WTC11 (cell line): ENCODE data around the gene OSBPL6. TPM values are rescaled to one million over a fixed set of nuclear protein-coding genes. Genes with fewer than 3 reads are reported as not detected.

Experiments
- ATAC-seq: fragments of 200-7000 bp; cut with Tn5 transposase; 2 replicates; pipeline ENCODE4 v1.10.0; 2021; ENCODE audit warnings: mild to moderate bottlenecking, moderate library complexity
- CTCF ChIA-PET: fragments of 300-600 bp; sonication (Branson Sonifier 250); formaldehyde crosslinking; loops from one replicate; lab custom pipeline; 2021; ENCODE audit warnings: antibody characterized with exemption; lab: Charles Lee
- POLR2A ChIA-PET: fragments of 350-600 bp; sonication (Branson Sonifier 250); formaldehyde crosslinking; loops from one replicate; lab custom pipeline; 2021; ENCODE audit warnings: antibody characterized with exemption; lab: Charles Lee
- DNase-seq: peaks from one replicate; pipeline ENCODE4 v3.0.0; 2021; ENCODE audit warnings: low spot score
- H3K27ac Mint-ChIP-seq: 2 replicates; pipeline ENCODE4 v1.8.0; 2021; ENCODE audit warnings: mixed read lengths
- H3K27me3 Mint-ChIP-seq: 2 replicates; pipeline ENCODE4 v1.8.0; 2021; ENCODE audit warnings: low read depth, mild to moderate bottlenecking, moderate library complexity, mixed read lengths
- H3K36me3 Mint-ChIP-seq: 2 replicates; pipeline ENCODE4 v1.8.0; 2021; ENCODE audit warnings: mixed read lengths
- H3K4me1 Mint-ChIP-seq: 2 replicates; pipeline ENCODE4 v1.8.0; 2022; ENCODE audit warnings: mixed read lengths
- H3K4me3 Mint-ChIP-seq: 2 replicates; pipeline ENCODE4 v1.8.0; 2021; ENCODE audit warnings: mild to moderate bottlenecking, moderate library complexity, mixed read lengths
- H3K9me3 Mint-ChIP-seq: 2 replicates; pipeline ENCODE4 v1.8.0; 2021; ENCODE audit warnings: mixed read lengths
- FOXJ3 ChIP-seq: sonication (generic); formaldehyde crosslinking; IDR thresholded peaks from 2 replicates; pipeline ENCODE4 v1.9.0; 2021; ENCODE audit warnings: missing genetic modification reagents, mild to moderate bottlenecking, borderline replicate concordance
- FOXK1 ChIP-seq: sonication (generic); formaldehyde crosslinking; IDR thresholded peaks from 2 replicates; pipeline ENCODE4 v1.8.0; 2022; ENCODE audit warnings: mild to moderate bottlenecking, moderate library complexity, missing genetic modification reagents
- IRF2 ChIP-seq: sonication (generic); formaldehyde crosslinking; IDR thresholded peaks from 2 replicates; pipeline ENCODE4 v1.8.0; 2022; ENCODE audit warnings: low read depth, missing genetic modification reagents, borderline replicate concordance
- MXD4 ChIP-seq: fragments of 250-450 bp; sonication (Bioruptor Pico); IDR thresholded peaks from 2 replicates; pipeline ENCODE4 v1.8.0; 2021; ENCODE audit warnings: mild to moderate bottlenecking, moderate library complexity, borderline replicate concordance
- MYBL2 ChIP-seq: sonication (generic); formaldehyde crosslinking; IDR thresholded peaks from 2 replicates; pipeline ENCODE4 v1.8.1; 2023; ENCODE audit warnings: mild to moderate bottlenecking, moderate library complexity, missing genetic modification reagents
- NFE2L1 ChIP-seq: sonication (generic); formaldehyde crosslinking; IDR thresholded peaks from 2 replicates; pipeline ENCODE4 v1.8.1; 2023; ENCODE audit warnings: missing genetic modification reagents
- OVOL2 ChIP-seq: fragments of 250-450 bp; sonication (Bioruptor Pico); IDR thresholded peaks from 2 replicates; pipeline ENCODE4 v1.9.0; 2021; ENCODE audit warnings: mild to moderate bottlenecking, borderline replicate concordance
- RELA ChIP-seq: sonication (generic); formaldehyde crosslinking; IDR thresholded peaks from 2 replicates; pipeline ENCODE4 v1.8.1; 2022; ENCODE audit warnings: missing genetic modification reagents, mild to moderate bottlenecking, borderline replicate concordance
- SMAD3 ChIP-seq: sonication (generic); formaldehyde crosslinking; IDR thresholded peaks from 2 replicates; pipeline ENCODE4 v1.8.0; 2022; ENCODE audit warnings: missing genetic modification reagents, mild to moderate bottlenecking, borderline replicate concordance
- SP1 ChIP-seq: sonication (generic); formaldehyde crosslinking; conservative IDR thresholded peaks from 2 replicates; pipeline ENCODE4 v1.8.1; 2022; ENCODE audit warnings: missing genetic modification reagents
- ZNF219 ChIP-seq: sonication (generic); formaldehyde crosslinking; IDR thresholded peaks from 2 replicates; pipeline ENCODE4 v1.8.0; 2023; ENCODE audit warnings: missing genetic modification reagents, mild to moderate bottlenecking, borderline replicate concordance
- ZNF416 ChIP-seq: fragments of 250-450 bp; sonication (Bioruptor Pico); IDR thresholded peaks from 2 replicates; pipeline ENCODE4 v1.9.0; 2021; ENCODE audit warnings: mild to moderate bottlenecking, inconsistent platforms
- total RNA-seq: library from RNA; stranded (reverse); gene quantifications from 3 replicates; pipeline ENCODE4 v1.2.3, GENCODE V29; 2021
- TF ChIP-seq, protein P1 (sequence below): sonication (generic); formaldehyde crosslinking; IDR thresholded peaks from 2 replicates; pipeline ENCODE4 v1.8.0; 2023; ENCODE audit warnings: missing genetic modification reagents, mild to moderate bottlenecking, borderline replicate concordance
- TF ChIP-seq, protein P2 (sequence below): fragments of 250-450 bp; sonication (Bioruptor Pico); IDR thresholded peaks from 2 replicates; pipeline ENCODE4 v1.9.0; 2021; ENCODE audit warnings: mild to moderate bottlenecking
- TF ChIP-seq, protein P3 (sequence below): fragments of 250-450 bp; sonication (Bioruptor Pico); conservative IDR thresholded peaks from 2 replicates; pipeline ENCODE4 v1.9.0; 2021; ENCODE audit warnings: mild to moderate bottlenecking

The OSBPL6 gene
- total RNA-seq, 1 experiment from 2014 or later: 9.2 TPM

DNA sequence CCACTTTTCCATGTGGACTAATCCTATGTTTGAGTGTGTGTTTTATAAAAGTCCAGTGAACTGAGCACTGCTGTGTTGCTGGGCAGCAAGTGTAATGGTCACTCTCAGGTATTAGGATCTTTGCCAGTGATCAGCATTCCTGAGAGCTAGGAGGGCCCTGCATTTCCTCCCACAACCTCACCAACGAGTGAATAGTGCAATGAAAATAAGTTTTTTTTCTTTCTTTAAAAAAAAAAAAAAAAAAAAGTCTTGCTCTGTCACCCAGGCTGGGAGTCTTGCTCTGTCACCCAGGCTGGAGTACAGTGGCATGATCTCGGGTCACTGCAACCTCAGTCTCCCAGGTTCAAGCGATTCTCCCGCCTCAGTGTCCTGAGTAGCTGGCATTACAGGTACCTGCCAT, 6.5 kb upstream of the OSBPL6 start (continued):
- TF ChIP-seq, protein P1, sequence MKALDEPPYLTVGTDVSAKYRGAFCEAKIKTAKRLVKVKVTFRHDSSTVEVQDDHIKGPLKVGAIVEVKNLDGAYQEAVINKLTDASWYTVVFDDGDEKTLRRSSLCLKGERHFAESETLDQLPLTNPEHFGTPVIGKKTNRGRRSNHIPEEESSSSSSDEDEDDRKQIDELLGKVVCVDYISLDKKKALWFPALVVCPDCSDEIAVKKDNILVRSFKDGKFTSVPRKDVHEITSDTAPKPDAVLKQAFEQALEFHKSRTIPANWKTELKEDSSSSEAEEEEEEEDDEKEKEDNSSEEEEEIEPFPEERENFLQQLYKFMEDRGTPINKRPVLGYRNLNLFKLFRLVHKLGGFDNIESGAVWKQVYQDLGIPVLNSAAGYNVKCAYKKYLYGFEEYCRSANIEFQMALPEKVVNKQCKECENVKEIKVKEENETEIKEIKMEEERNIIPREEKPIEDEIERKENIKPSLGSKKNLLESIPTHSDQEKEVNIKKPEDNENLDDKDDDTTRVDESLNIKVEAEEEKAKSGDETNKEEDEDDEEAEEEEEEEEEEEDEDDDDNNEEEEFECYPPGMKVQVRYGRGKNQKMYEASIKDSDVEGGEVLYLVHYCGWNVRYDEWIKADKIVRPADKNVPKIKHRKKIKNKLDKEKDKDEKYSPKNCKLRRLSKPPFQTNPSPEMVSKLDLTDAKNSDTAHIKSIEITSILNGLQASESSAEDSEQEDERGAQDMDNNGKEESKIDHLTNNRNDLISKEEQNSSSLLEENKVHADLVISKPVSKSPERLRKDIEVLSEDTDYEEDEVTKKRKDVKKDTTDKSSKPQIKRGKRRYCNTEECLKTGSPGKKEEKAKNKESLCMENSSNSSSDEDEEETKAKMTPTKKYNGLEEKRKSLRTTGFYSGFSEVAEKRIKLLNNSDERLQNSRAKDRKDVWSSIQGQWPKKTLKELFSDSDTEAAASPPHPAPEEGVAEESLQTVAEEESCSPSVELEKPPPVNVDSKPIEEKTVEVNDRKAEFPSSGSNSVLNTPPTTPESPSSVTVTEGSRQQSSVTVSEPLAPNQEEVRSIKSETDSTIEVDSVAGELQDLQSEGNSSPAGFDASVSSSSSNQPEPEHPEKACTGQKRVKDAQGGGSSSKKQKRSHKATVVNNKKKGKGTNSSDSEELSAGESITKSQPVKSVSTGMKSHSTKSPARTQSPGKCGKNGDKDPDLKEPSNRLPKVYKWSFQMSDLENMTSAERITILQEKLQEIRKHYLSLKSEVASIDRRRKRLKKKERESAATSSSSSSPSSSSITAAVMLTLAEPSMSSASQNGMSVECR (CRISPR knock-in tag): no peak
- TF ChIP-seq NFE2L1 (CRISPR knock-in tag): no peak
- TF ChIP-seq, protein P2, sequence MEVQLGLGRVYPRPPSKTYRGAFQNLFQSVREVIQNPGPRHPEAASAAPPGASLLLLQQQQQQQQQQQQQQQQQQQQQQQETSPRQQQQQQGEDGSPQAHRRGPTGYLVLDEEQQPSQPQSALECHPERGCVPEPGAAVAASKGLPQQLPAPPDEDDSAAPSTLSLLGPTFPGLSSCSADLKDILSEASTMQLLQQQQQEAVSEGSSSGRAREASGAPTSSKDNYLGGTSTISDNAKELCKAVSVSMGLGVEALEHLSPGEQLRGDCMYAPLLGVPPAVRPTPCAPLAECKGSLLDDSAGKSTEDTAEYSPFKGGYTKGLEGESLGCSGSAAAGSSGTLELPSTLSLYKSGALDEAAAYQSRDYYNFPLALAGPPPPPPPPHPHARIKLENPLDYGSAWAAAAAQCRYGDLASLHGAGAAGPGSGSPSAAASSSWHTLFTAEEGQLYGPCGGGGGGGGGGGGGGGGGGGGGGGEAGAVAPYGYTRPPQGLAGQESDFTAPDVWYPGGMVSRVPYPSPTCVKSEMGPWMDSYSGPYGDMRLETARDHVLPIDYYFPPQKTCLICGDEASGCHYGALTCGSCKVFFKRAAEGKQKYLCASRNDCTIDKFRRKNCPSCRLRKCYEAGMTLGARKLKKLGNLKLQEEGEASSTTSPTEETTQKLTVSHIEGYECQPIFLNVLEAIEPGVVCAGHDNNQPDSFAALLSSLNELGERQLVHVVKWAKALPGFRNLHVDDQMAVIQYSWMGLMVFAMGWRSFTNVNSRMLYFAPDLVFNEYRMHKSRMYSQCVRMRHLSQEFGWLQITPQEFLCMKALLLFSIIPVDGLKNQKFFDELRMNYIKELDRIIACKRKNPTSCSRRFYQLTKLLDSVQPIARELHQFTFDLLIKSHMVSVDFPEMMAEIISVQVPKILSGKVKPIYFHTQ: no peak
- no peak for TF ChIP-seq RELA
- TF ChIP-seq SMAD3 (CRISPR knock-in tag): no peak

DNA sequence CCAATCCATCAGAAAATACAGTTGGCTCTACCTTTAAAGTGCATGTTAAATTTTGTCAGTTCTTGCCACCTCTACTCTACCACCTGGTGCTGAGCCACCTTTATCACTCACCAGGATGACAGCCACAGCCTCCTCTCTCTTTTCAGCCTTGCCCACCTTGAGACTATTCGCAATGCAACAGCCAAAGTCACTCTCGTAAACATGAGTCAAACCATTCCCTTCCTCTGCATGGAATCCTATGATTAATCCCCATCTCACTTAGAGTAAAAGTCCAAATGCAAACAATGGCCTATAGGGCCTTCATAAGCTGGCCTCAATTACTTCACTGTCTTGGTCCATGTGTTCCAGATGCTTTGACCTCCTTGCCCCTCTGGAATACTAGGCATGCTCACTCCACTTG, 5.8 kb upstream of the OSBPL6 start:
- CTCF ChIA-PET: no interaction called here
- H3K4me3 Mint-ChIP-seq: no peak overlapping the region

More for the DNA sequence above, 5.8 kb upstream of the OSBPL6 start:
- Mint-ChIP-seq H3K27ac (no peak overlapping the region), H3K27me3 (peaks cover 30% of the 10 kb centered on the region), H3K36me3 (no peaks in the 10 kb centered on the region), H3K9me3 (no peaks in the 10 kb centered on the region), H3K4me1 (peaks cover 4% of the 10 kb centered on the region)
- POLR2A ChIA-PET: no interaction called here
- ATAC-seq (no peak), DNase-seq (no peak)
- TF ChIP-seq FOXK1 (no peak), MYBL2 (CRISPR knock-in tag) (no peak), FOXJ3 (CRISPR knock-in tag) (no peak), ZNF416 (CRISPR knock-in tag) (no peak), MXD4 (no peak), ZNF219 (no peak), OVOL2 (CRISPR knock-in tag) (no peak), SP1 (CRISPR knock-in tag) (no peak), IRF2 (CRISPR knock-in tag) (no peak)
- TF ChIP-seq, protein P3, sequence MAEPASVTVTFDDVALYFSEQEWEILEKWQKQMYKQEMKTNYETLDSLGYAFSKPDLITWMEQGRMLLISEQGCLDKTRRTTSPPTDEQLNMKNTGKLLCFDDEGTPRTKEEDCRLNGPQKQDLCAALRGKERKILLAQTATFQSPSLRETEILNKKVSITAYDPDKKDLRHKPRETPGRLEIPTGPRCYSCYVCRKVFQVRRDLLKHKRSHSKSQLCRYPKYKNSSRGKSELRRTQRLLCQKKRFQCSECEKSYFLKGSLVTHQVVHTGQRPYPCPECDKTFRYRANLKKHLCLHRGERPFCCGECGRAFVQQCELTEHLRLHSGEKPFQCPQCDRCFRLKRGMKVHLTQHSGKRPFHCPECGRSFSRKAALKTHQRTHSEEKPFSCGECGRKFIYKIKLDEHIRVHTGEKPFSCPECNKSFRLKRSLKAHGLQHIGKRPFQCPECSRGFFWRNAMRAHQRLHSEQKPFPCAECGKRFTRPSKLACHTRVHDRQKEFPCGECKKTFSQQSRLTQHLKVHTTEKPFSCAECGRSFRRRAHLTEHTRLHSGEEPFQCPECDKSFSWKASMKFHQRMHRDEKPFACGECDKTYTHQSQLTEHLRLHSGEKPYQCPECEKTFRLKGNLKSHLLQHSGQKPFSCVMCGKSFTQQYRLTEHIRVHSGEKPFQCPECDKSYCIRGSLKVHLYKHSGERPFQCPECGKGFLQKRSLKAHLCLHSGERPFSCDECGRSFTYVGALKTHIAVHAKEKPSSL (CRISPR knock-in tag): no peak
- TF ChIP-seq, protein P2: no peak
- TF ChIP-seq, all 79 proteins: peak for 0
